NCI-H1930 (cell line): ENCODE data around the gene SMYD3.
"Not testable (repeated sequence)": the region's sequence is repeated elsewhere in the genome, so short reads cannot be mapped to it uniquely, and the experiment has no call there.

ENCODE experiments used
- DNase-seq, 2 experiments: peaks; one replicate each; lab custom pipeline; 2025; lab: John Stamatoyannopoulos, UW

The SMYD3 gene

DNA sequence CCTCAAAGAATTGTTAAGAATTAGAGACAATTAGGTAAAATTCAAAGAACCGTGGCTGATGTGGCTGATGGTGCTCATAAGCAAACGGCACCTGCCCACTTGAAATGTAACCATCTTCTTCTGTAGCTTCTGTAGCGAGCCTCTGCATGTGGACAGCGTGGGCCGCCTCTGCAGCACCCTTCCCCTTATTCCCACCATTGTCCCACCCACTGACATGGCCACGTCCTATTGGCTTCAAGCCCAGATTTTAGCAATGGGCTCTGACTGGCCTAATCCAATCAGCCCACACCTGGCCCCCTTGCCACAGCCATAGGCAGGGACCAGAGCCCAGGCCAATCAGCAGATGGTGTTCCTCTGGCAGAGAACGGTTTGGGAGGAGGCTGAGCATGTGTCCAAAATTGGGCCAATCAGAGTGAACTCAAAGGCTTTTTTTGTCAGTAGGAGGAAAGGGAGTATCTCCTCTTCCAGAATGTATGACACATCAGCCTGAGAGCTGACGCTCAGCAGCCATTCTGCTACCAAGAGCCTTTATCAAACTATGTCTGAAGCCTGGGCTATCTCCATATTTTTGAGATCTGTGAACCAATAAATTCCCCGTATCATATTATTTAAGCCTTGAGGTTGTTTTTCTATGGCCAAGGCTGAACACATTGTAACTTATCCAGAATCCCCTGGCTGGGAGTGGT, 518.5 kb downstream of the SMYD3 start:
- no peak for DNase-seq

DNA sequence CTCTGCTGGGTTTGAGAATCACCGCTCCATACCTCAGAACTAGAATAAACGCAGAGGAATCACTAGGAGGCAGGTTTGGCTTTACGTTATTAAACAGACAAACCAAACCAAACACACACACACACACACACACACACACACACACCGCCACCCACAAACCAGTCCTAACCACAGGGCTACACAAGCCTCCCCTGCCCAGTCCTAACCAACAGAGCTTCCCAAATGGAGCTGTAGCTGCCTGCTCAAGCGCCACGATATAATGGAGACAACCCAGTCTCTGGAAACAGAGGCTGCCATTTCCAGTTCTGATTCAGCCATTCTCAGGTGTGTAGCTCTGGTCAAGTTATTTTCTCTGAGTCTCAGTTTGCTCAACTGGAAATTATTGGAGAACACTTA, 519.1 kb downstream of the SMYD3 start:
- no peak for DNase-seq

DNA sequence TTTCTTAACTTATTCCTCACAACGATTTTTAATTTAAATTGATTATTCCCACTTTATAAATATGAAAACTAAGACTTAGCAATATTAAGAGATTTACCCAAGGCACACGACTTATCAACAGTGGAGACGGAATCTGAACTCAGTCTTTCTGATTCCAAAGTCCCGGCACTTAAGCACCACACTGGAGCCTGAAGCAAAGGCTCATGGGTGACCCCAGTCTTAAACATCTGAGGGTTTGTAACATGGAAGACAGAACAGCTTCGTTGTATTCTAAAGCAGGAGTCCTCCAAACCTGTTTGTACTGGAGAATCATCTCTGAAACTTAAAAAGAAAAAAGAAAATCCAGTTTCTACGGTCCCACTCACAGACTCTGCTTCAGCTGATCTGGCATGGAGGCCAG, 519.5 kb downstream of the SMYD3 start:
- no peak for DNase-seq

DNA sequence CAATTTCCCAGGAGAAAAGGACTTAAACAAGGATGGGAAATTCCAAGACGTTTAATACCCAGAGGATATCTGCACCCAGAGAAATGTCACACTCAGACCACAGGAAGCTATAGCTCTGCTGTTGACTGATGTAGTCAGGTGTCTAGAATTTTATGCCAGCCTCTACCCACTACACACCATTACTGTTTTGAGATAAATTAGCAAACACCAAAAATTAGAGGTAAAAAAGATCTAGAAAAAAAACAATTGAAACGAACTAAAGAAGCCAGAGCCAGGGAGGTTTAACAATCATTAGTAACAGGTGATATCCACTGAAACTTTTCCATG, 519.9 kb downstream of the SMYD3 start:
- no peak for DNase-seq

DNA sequence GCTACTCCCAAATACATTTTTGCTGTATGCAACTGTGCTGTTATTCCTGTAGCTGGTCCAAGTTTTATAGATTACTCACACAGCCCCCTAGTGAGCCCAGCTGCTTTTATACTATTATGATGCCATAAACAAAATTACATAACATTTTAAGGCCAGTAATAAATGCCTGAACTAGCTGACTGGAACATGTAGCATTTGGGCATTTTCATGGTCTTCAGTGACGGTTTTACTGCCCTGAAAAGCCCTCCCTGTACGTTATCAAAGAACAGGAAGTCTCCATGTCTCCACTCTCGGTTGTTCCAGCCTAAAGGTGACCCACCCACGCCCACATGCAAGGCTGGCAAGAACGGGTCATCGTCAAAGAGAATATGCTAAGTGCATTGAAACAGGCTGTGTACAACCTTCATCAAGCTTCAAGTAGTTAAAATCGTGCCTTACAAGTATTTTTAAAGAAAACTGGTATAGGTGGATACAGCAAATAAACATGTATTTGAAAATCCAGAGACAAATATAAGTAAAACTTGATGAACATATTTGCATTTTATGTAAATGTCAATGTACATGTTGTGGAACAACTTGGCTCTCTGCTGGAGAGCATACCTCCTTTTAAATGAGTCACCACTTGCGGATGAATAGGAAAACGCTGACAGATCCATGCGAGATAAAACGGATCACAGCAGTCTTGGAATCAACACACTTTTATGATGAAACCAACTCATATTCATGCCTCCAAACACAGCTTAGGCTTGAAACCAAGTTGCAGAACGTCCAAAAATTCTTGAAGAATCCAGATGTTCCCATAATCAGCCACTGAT, 520.5 kb downstream of the SMYD3 start:
- DNase-seq = no peak

DNA sequence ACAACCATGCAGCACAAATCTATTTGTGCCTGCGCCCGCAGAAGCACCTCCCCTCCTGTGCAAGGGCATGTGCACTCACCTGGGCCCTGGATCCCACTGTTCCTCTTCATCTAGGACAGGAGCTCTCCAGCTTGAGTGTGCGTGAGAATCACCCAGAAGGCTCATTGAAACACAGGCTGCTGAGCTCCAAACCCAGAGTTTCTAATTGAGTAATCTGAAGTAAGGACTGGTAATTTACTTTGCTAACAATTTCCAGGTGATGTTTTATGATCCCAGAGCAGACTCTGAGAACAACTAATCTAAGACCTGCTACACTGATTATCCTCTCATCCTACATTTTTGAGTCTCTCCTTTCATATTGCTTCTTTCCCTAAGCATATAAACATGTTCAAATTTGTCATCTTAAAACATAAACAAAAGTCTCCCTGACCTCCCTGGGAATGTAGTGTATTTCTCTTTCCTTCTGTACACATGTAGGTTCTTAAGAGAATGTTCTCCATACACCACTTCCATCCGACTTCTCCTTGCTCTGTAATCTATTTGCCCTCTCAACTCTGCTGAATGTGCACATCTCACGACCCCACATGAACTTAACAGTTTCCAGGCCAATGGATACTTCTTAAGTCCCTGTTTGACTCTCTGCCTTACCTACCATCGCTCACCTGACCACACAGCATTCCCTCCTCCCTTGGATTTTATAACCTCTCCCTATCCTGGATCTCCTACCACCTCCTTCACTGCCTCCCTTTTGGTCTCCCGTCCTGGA, 522.5 kb downstream of the SMYD3 start:
- DNase-seq = no peak

DNA sequence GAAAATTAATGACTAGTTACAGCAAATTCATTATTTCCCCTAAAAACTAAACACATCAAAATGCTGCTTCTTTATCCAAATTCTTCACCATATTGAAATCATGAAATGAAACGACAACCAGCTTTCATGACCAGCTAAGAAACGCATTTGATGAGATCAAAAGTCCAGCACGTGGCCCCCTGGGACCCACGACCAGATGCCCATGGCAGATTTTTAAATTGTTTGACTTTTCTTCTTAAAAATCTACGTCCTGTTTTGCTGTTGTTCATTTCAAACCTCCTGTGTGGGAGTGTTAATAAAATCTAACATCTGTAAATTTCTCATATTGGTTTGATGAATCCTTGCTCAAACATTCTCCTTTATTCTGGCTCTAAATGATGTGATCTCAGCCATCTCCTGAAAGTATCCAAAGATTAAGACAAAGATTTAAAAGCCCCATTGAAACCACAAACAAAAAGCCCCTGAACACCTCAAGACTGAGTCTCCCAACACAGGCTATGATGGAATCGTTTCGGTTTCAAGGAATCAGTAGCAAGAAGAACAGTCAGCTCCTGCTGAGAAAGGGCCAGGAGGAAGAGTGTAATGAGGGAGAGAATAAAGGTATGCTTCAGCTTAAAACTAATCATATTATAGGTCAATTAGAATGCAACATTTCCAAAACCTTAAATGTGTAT, 523.6 kb downstream of the SMYD3 start:
- no peak for DNase-seq

DNA sequence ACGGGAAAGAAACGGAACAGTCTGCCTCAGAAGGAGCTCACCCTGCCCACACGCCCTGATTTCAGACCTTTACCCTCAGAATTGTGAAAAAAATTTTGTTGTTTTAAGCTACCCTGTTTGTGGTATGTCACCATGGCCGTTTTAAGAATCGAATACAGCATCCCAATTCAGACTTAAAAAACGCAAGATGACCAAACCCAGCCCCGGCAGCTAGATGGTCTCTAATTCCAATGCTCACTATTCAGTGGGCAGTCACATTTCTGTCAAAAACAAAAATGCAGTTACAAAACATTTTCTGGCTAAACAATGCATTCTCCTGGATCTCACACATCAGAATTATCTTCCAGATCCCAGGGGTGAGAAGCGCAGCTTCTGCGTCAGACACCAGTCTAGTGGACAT, 527.5 kb downstream of the SMYD3 start:
- DNase-seq = no peak

DNA sequence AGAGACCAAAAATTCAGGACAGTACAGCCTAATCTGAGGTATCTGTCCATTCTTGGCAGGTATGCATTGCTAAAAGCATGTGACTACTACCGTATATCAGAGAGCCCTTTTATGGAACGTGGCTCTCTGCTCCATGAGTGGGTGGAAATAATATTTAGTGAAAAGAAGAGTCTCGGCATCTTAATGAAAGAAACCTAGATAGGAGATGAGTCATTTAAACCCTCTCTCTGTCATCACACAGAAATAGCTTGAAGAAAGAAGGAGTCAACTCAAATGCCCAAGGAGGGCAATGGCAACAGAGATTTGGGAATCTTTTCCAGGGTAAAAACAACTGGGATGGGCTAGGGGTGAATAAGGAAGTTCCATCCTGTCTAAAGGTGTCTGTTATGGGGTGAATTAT, 528.2 kb downstream of the SMYD3 start:
- no peak for DNase-seq

DNA sequence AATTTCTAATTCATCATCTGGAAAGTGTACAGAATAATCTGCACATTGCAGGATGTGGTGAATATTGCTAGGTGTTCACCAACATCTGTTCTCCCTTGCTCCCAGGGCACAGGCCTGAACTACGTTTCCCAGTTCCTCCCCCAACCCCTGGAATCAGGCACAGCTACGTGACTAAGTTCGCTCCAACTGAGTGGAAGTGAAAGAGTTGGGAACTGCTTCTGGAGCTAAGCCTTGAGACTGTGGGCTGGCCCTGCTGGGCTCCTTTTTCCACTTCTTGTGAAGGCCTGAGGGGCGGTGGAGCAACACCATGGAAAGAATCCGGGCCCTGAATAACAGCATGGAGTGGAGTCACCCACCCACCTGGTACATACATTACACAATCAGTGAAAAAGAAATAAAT, 534.6 kb downstream of the SMYD3 start:
- DNase-seq = no peak

DNA sequence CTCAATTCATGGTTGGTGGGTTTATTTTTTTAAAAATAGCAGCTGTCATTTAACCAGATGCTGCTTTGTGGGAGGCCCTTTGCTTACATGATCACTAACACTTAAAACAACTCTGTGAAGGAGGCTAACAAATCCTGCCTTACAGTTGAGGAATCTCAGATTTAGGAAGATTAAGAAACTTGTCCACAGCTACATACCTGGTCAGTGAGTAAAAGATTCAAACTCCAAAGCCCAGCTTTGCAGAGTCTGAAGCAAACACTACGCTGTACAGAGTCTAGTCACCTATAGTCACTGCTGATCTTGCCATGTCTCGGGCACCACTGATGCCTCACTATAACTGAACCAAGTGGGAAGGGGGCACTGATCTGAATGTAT, 535.4 kb downstream of the SMYD3 start:
- no peak for DNase-seq

DNA sequence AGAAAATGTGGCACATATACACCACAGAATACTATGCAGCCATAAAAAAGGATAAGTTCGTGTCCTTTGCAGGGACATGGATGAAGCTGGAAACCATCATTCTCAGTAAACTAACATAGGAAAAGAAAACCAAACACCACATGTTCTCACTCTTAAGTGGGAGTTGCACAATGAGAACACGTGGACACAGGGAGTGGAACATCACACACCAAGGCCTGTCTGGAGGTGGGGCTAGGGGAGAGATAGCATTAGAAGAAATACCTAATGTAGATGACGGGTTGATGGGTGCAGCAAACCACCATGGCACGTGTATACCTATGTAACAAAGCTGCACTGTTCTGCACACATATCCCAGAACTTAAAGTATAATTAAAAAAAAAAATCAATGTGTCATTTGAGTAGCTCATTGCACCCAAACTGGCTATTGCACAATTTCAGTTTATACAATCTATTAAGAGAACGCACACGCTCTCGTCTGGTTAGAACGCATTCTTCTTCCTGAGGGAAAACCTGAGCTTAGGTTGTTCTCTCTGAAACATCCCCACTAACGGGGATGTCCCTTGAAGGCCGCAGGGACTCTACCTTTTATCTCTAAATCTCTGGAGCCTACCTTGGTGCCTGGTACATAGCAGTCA, 535.9 kb downstream of the SMYD3 start:
- DNase-seq = not testable (repeated sequence)

DNA sequence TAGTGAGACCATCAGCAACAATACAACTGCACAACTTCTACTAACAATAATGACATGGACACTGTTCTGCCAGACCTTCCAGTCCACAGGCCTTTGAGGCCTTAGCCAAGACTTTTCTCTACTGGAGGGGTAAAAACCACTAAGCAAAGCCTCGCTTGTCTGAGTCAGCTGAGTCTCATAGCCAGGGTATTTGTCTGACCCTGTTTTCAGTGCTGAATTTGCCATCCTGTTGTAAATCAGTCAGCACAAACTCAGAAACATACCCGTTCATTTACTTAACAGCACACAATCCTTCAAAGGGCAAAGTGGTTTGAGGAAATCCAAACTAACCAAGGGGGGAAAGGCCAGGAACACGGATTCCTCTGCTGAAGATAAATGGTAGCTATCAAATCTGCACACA, 537.8 kb downstream of the SMYD3 start:
- DNase-seq = no peak

DNA sequence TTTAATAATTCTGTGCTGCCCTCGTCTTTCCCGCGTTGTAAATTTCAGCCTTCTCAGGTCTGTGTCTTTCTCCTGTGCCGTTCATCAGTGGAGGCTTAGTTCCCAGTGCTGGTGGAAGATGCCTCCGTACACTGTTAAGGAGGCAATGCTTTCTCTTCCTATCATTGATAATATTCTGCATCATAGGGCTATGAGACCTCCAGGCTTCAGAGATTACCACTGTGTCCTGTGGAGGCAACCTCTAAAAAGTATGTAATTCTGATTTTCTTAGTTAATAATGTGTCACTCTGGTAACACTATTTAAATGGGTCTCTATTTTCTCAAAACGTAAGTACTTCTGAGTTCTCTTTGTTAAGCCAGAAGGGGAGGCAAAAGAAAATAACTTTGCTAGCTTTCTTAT, 538.3 kb downstream of the SMYD3 start:
- no peak for DNase-seq

DNA sequence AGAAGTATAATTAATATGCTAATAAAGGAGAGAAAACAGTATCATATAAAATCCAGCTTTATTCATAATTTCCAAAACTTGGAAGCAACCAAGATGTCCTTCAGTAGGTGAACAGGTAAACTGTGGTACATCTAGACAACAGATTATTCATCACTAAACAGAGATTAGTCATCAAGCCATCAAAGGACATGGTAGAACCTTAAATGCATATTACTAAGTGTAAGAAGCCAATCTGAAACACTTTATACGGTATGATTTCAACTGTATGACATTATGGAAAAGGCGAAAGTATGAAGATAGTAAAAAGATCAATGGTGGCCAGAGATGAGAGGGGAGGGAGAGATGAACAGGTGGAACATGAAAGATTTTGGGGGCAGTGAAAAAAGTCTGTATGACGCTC, 541.7 kb downstream of the SMYD3 start:
- no peak for DNase-seq

DNA sequence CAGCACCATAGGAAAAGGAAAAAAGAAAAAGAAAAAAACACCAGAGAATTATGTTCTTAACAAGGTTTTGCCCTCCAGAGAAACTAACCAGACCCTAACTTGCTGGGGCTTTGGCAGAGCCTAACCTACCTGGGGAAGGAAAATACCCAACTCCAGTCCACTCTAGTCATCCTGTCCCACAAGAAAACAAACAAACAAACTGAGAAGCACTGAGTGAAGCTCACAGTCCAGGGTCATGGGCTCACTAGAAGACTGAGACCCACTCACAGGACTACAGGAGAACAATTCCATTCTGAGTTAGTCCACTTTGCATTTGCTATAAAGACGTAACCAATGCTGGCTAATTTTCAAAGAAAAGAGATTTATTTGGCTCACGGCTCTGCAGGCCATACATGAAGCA, 543.4 kb downstream of the SMYD3 start:
- no peak for DNase-seq

DNA sequence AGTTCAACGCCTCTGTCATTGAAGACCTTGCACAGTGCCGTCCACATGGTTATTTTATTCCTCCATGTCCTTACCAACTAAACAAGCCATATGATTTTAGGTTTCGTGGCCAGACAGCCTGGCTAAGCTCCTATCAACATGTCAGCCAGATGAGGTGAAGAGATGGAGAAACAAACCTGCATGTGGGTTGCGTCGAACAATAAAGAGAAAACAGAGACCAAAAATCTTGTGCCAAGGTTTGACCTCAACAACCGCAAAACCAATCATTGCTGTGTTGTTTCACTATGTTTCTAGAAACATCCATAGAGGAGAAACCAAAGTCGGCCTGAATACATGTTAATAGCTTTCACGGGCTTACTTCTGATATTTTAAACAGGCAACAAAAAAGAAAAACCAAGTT, 544.6 kb downstream of the SMYD3 start:
- DNase-seq = no peak

DNA sequence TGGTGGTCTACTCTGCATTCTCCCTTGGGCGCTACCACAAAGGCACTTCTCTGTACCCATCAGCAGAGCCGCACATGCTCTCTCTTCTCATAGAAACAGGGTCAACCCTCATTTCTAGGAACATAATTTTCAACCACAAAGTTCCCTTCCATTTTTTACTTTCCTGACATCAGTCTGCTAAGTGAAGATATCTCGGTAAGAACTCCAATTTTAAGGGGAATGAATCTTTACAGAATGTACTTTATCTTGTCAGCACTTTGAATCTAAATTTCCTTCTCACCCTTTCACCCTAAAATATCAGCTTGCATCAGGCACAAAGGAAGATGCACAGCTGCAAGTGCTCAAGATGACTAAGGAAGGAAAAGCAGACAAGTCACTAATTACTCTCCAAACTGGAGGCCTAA, 545.9 kb downstream of the SMYD3 start:
- no peak for DNase-seq

DNA sequence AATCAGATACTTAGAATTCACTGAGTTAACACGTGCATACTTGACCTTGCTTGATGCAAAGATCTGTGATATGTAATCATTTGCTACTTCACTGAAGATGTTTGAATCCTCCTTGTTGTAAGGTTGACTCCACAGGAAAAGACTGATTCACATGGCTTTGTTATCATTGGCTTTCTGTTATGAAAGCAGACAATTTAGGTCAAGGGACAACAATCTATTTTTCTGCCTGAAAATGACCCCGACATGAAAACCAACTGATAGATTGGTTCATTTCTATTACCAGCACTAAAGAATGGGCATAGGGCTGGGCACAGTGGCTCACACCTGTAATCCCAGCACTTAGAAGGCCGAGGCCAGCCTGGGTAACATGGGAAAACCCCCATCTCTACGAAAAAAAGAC, 546.9 kb downstream of the SMYD3 start:
- no peak for DNase-seq

DNA sequence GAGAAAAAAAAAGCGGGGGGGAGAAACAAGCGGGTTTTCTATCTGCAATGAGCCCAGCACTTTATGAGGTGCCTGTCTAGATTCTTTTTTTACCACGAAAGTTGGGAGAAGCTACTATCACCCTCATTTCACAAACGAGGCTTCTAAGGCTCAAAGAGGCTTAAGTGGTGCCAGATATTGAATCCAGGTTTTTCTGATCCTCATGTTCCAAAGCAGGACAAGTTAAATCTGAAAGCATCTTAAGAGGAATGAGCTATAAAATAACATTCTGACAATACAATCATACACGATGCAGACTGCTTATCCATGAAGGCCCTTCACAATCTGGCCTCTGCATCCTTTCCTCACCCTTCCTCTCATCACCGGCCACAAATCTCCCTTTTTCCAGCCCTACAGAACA, 549.1 kb downstream of the SMYD3 start:
- no peak for DNase-seq

DNA sequence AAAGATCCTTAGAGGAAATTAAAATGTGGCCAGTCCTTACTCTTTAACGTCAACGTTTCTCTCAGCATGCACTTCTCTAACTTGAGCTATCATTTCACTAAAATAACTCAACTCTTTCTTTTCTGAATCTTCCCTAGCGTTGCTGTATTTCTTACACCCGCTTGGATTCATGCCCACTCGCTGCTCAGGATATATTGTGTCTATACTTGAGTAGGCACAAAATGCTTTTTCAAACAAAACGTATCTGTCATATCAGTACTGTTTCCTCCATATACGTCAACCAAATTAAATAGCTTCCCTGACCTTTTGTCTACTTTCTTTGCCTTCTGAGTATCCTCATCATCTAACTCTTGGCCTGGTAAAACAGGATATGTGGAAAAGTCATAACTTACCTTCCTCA, 549.7 kb downstream of the SMYD3 start:
- DNase-seq = no peak

DNA sequence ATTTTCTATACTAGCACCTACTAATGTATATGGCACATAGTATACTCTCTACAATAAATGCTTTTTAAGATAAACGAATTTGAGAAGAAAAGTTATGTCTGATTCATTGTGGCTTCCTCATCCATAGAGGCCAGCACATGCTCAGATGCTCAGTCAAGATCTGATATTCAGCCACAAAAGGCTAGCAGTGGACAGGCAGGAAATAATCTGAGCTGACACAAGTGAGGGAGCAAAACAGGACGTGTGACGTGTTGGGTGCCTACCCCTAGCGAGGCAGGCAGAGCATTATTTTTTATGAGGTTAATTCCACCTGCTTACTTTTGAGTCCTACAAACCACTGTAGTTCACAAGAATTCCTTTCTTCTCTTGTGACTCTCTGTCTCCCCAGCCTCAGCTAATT, 550.9 kb downstream of the SMYD3 start:
- no peak for DNase-seq
